Measurements from ENCODE around the gene RNF113A. TPM values are rescaled to one million over a fixed set of nuclear protein-coding genes. Genes with fewer than 3 reads are reported as not detected.
"Not testable (repeated sequence)": the region's sequence is repeated elsewhere in the genome, so short reads cannot be mapped to it uniquely, and the experiment has no call there.

RNF113A gene
- total RNA-seq, 1 experiment from 2014 or later: 16.5 TPM

DNA sequence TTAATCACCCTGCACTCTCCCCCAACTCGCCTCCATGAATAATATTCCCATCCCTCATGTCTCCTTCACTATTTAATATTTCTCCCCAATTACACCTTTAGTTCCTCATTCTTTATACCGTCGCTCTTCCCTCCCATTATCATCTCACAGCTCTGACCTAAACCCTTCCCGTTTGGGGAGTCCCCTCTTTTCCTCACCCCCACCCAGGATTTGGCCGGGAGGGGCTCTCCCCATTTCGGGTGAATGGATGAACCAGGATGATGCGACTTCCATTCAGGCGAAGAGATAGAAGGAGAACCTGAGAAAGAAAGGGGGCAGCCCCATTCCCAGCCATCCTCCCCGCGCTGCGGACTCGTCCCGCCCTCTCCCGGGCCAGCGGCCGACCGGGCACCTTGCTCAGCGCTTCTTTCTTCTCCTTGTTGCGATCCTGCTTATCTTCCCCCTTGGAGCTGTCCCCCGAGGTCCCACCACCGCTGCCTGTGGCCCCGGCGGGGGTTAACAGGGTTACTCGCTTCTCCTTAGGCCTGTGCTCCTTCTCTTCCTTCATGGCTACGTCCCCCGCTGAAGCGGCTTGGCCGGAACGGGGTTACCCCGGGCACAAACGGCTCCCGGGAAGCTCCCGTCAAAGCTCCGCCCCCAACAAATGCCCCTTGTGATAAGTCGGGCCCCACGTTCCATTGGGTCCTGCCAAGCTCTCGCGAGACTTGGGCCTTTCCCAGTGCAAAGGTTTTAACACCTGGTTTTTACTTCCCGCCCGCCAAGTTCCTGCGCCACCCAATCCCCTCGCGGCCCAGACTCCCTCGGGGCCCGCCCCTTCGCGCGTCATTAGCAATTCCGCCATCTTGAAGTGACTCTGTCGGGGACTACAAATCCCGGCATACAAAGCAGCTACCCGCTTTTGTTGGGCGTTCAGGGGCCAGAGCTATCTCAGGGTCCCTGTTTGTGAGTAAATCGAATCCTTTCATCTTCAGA lies 18.9 kb downstream of the RNF113A start, which contains the start of gene UPF3B:
Gene UPF3B (minus strand): TSS at position 582 of the 972 bp plus-strand sequence. CDS start 35 bp downstream, at position 547.
- DNase-seq (ENCODE audit: low spot score): peak; percentile 98

GRCh38 chrX:119833905-119834304 lies 37.6 kb downstream of the RNF113A start:
- no peak for DNase-seq (ENCODE audit: low spot score)

DNA sequence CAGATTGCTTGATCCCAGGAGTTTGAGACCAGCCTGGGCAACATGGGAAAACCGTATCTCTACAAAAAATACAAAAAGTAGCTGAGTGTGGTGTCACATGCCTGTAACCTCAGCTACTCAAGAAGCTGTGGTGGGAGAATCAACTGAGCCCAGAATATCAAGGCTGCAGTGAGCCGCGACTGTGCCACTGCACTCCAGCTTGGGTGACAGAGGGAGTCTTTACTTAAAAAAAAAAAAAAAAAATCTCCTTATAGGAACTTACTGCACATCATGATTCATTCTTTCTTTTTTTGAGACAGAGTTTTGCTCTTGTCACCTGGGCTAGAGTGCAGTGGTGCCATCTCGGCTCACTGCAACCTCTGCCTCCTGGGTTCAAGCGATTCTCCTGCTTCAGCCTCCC lies 43.1 kb downstream of the RNF113A start:
- DNase-seq (ENCODE audit: low spot score): no peak

GRCh38 chrX:119826399-119826959 lies 45.1 kb downstream of the RNF113A start:
- DNase-seq (ENCODE audit: low spot score): peak; percentile 21

GRCh38 chrX:119824221-119824620 lies 47.3 kb downstream of the RNF113A start:
- not testable (repeated sequence) for DNase-seq (ENCODE audit: low spot score)

- DNase-seq (ENCODE audit: low spot score): not testable (repeated sequence)
These were observed 49.8 kb downstream of the RNF113A start for GRCh38 chrX:119821703-119822102.

Other genes with a start within 250 kb of the RNF113A start
- gene SEPTIN6, start 178.6 kb downstream of the RNF113A start, total RNA-seq (2014; rRNA removed; shearing (Covaris generic)): 0.10 and 0.53 TPM in 2 replicates
- 1.0 TPM in 1 of 2 replicates, not detected in the other for gene SOWAHD, start 113.1 kb downstream of the RNF113A start, total RNA-seq (2014; rRNA removed; shearing (Covaris generic))
- 753 and 894 TPM in 2 replicates for gene RPL39, start 80.1 kb downstream of the RNF113A start, total RNA-seq (2014; rRNA removed; shearing (Covaris generic))
- 4.8 and 5.1 TPM in 2 replicates for gene UPF3B, start 18.8 kb downstream of the RNF113A start, total RNA-seq (2014; rRNA removed; shearing (Covaris generic))
- 65.6 and 67.0 TPM in 2 replicates for gene NDUFA1, start 99 bp upstream of the RNF113A start, total RNA-seq (2014; rRNA removed; shearing (Covaris generic))
- gene AKAP14, start 24.2 kb upstream of the RNF113A start, total RNA-seq (2014; rRNA removed; shearing (Covaris generic)): not detected in 2 replicates
- gene NKAP, start 72.0 kb upstream of the RNF113A start, total RNA-seq (2014; rRNA removed; shearing (Covaris generic)): 2.4 and 2.9 TPM in 2 replicates
- gene RHOXF2B, start 206.0 kb upstream of the RNF113A start, total RNA-seq (2014; rRNA removed; shearing (Covaris generic)): not detected in 2 replicates
- not detected in 2 replicates for gene RHOXF1, start 244.2 kb upstream of the RNF113A start, total RNA-seq (2014; rRNA removed; shearing (Covaris generic))

All from HT-29 (cell line).